GM19238 (cell line): Measurements from ENCODE around the gene PCDHA6.
"Not testable (repeated sequence)": the region's sequence is repeated elsewhere in the genome, so short reads cannot be mapped to it uniquely, and the experiment has no call there.

Experiments
- DNase-seq: peaks from one replicate; pipeline ENCODE4 v3.0.0; 2011; ENCODE audit warnings: low spot score; ENCODE audit not compliant: insufficient read length

The PCDHA6 gene

GRCh38 chr5:140821375-140822280 lies 6.1 kb upstream of the PCDHA6 start, which contains the start of gene PCDHA5:
TSS of gene PCDHA5 (plus strand) at chr5:140821613.
- no peak for DNase-seq

- no peak for DNase-seq
Observed at GRCh38 chr5:140822281-140822629, 5.5 kb upstream of the PCDHA6 start.

GRCh38 chr5:140822969-140823368 lies 4.8 kb upstream of the PCDHA6 start:
- not testable (repeated sequence) for DNase-seq

GRCh38 chr5:140823475-140823874 lies 4.3 kb upstream of the PCDHA6 start:
- no peak for DNase-seq

GRCh38 chr5:140828362-140828737 lies 590 bp downstream of the PCDHA6 start:
- no peak for DNase-seq

GRCh38 chr5:140829511-140830501 lies 2.0 kb downstream of the PCDHA6 start:
- DNase-seq, result not testable (repeated sequence)

- no peak for DNase-seq
Observed at GRCh38 chr5:140833993-140834392, 6.2 kb downstream of the PCDHA6 start, which contains the start of gene PCDHA7. TSS of gene PCDHA7 (plus strand) at chr5:140834269. CDS start at chr5:140834384, 115 bp downstream.

GRCh38 chr5:140834439-140835008 lies 6.8 kb downstream of the PCDHA6 start:
- not testable (repeated sequence) for DNase-seq

GRCh38 chr5:140835622-140836510 lies 8.1 kb downstream of the PCDHA6 start:
- no peak for DNase-seq

GRCh38 chr5:140840978-140841962 lies 13.5 kb downstream of the PCDHA6 start, which contains the start of gene PCDHA8:
TSS of gene PCDHA8 (plus strand) at chr5:140841187. CDS start at chr5:140841322, 135 bp downstream.
- no peak for DNase-seq

GRCh38 chr5:140842798-140843733 lies 15.3 kb downstream of the PCDHA6 start:
- DNase-seq, result no peak

GRCh38 chr5:140848139-140849102 lies 20.7 kb downstream of the PCDHA6 start, which contains the start of gene PCDHA9:
TSS of gene PCDHA9 (plus strand) at chr5:140848382. CDS start at chr5:140848496, 114 bp downstream.
- DNase-seq, result not testable (repeated sequence)

GRCh38 chr5:140849831-140850634 lies 22.3 kb downstream of the PCDHA6 start:
- DNase-seq, result not testable (repeated sequence)

GRCh38 chr5:140855772-140856674 lies 28.3 kb downstream of the PCDHA6 start, which contains the start of gene PCDHA10:
TSS of gene PCDHA10 (plus strand) at chr5:140855897. CDS start at chr5:140856049, 152 bp downstream.
- no peak for DNase-seq
